ENCODE results near the gene CHRNA10. TPM values are rescaled to one million over a fixed set of nuclear protein-coding genes. Genes with fewer than 3 reads are reported as not detected.

Gene CHRNA10
- total and polyA plus RNA-seq, 2 donors (not counting 1 experiment from before 2014, with no cell fraction given): 2.1 to 4.0 TPM

DNA sequence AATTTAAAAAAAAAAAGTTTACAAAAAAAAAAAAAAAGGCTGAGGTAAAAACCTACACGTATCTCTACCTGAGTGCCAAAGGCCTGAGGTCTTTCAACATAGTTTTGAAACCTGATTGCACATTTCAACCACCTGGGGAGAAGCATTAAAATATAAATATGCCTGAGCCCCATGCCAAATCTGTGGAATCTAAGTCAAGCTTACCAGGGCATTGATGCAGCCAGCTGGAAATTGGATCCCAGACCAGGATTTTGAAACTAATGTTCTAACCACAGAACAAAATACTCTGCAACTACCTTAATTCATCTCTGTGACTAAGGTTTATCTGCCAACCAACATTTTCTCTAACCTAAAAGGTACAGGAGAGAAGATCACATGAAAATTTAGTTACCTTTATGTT lies 38.8 kb upstream of the CHRNA10 start:
- intact Hi-C loops (cut with micrococcal nuclease): no loop called here
- H2AFZ ChIP-seq (ENCODE audit: insufficient read depth, low read depth, low read length, poor library complexity, severe bottlenecking): no peak overlapping the region
- Mint-ChIP-seq H3K9me3 (ENCODE audit: insufficient read depth) (no peaks in the 10 kb centered on the region), H3K4me3 (no peak overlapping the region), H3K27ac (no peak overlapping the region), H3K27me3 (no peaks in the 10 kb centered on the region), H3K4me1 (no peaks in the 10 kb centered on the region)
- DNase-seq (no peak), ATAC-seq (ENCODE audit: low read depth) (no peak)
- H3K79me2 ChIP-seq (ENCODE audit: control insufficient read depth, insufficient read depth, low read length): no peaks in the 10 kb centered on the region
- CTCF ChIA-PET: interaction anchor here (1.3 to 1.4 kb wide), 2 partner anchors 99 to 362 kb away, joined by 3 to 4 read pairs; partner anchors contain the start of gene PGAP2
- WGBS (ENCODE audit: insufficient coverage): no CpG with 5 or more reads among the region's 1 CpG
- H3K9ac ChIP-seq (ENCODE audit: low read length): no peak overlapping the region
- no peaks in the 10 kb centered on the region for H4K20me1 ChIP-seq (ENCODE audit: control insufficient read depth, insufficient read depth, low read length, poor library complexity, severe bottlenecking)
- H3K27ac ChIP-seq (ENCODE audit: low read length in 2 of 2): no peak overlapping the region
- TF ChIP-seq, protein P1, sequence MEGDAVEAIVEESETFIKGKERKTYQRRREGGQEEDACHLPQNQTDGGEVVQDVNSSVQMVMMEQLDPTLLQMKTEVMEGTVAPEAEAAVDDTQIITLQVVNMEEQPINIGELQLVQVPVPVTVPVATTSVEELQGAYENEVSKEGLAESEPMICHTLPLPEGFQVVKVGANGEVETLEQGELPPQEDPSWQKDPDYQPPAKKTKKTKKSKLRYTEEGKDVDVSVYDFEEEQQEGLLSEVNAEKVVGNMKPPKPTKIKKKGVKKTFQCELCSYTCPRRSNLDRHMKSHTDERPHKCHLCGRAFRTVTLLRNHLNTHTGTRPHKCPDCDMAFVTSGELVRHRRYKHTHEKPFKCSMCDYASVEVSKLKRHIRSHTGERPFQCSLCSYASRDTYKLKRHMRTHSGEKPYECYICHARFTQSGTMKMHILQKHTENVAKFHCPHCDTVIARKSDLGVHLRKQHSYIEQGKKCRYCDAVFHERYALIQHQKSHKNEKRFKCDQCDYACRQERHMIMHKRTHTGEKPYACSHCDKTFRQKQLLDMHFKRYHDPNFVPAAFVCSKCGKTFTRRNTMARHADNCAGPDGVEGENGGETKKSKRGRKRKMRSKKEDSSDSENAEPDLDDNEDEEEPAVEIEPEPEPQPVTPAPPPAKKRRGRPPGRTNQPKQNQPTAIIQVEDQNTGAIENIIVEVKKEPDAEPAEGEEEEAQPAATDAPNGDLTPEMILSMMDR (IDR thresholded peaks at IDR 0.05): no peak
- TF ChIP-seq EZH2 (IDR thresholded peaks at IDR 0.05; ENCODE audit: borderline replicate concordance, insufficient read depth, low read depth, low read length, poor library complexity, severe bottlenecking): no peak
- peaks cover 1 to 78% of the 10 kb centered on the region in 2 experiments for H3K36me3 ChIP-seq (replicated peaks in 1 of 2; ENCODE audit: control extremely low read depth in 1 of 2, control insufficient read depth in 1 of 2, extremely low read depth in 1 of 2, insufficient read depth in 2 of 2, low read length in 1 of 2)
- no peak overlapping the region for H3K4me2 ChIP-seq (replicated peaks; ENCODE audit: low read depth, low read length, poor library complexity, severe bottlenecking)
- no peaks in the 10 kb centered on the region for H3K4me1 ChIP-seq (ENCODE audit: control insufficient read depth in 2 of 2, insufficient read depth in 2 of 2, low read length in 2 of 2)
- H3K4me3 ChIP-seq (ENCODE audit: control extremely low read depth in 1 of 5, extremely low read depth in 1 of 5, insufficient read depth in 1 of 5, low read depth in 2 of 5, low read length in 4 of 5): no peak overlapping the region
- POLR2A ChIA-PET: no interaction called here
- H3K27me3 ChIP-seq (replicated peaks in 1 of 4; ENCODE audit: control extremely low read depth in 1 of 4, control insufficient read depth in 3 of 4, insufficient read depth in 4 of 4, low read length in 3 of 4): no peaks in the 10 kb centered on the region
- H3K9me3 ChIP-seq (ENCODE audit: control extremely low read depth in 1 of 3, control insufficient read depth in 2 of 3, insufficient read depth in 1 of 3, low read length in 2 of 3): no peaks in the 10 kb centered on the region

DNA sequence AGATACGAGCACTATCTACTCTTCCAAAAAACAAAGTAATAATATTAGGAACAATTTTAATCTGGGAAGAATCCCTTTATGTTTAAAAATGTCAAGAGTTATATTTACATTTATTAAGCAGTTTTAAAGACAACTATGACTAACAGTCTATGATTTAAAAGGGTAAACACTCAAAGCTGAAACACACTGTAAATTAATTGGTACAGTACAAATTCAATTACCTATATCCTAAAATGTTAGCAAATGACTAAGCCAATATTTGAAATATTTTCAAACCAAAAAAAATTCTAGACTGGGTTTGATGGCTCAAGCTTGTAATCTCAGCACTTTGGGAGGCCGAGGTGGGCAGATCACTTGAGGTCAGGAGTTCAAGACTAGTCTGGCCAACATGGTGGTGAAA lies 36.0 kb upstream of the CHRNA10 start:
- peaks cover 0 to 75% of the 10 kb centered on the region in 2 experiments for H3K36me3 ChIP-seq (replicated peaks in 1 of 2; ENCODE audit: control extremely low read depth in 1 of 2, control insufficient read depth in 1 of 2, extremely low read depth in 1 of 2, insufficient read depth in 2 of 2, low read length in 1 of 2)

More for the DNA sequence above, 36.0 kb upstream of the CHRNA10 start:
- H3K4me3 ChIP-seq (ENCODE audit: control extremely low read depth in 1 of 5, extremely low read depth in 1 of 5, insufficient read depth in 1 of 5, low read depth in 2 of 5, low read length in 4 of 5): no peak overlapping the region
- no CpG with 5 or more reads among the region's 2 CpGs for WGBS (ENCODE audit: insufficient coverage)
- H3K4me2 ChIP-seq (replicated peaks; ENCODE audit: low read depth, low read length, poor library complexity, severe bottlenecking): no peak overlapping the region
- no peak for TF ChIP-seq EZH2 (IDR thresholded peaks at IDR 0.05; ENCODE audit: borderline replicate concordance, insufficient read depth, low read depth, low read length, poor library complexity, severe bottlenecking)
- TF ChIP-seq, protein P1 (IDR thresholded peaks at IDR 0.05): no peak
- no peaks in the 10 kb centered on the region for H3K4me1 Mint-ChIP-seq
- no peak overlapping the region for H3K9ac ChIP-seq (ENCODE audit: low read length)
- DNase-seq (no peak), ATAC-seq (ENCODE audit: low read depth) (no peak)
- ChIA-PET POLR2A (no interaction called here), CTCF (no interaction called here)
- no peak overlapping the region for H2AFZ ChIP-seq (ENCODE audit: insufficient read depth, low read depth, low read length, poor library complexity, severe bottlenecking)
- no peaks in the 10 kb centered on the region for H4K20me1 ChIP-seq (ENCODE audit: control insufficient read depth, insufficient read depth, low read length, poor library complexity, severe bottlenecking)
- H3K9me3 ChIP-seq (ENCODE audit: control extremely low read depth in 1 of 3, control insufficient read depth in 2 of 3, insufficient read depth in 1 of 3, low read length in 2 of 3): no peaks in the 10 kb centered on the region
- no peaks in the 10 kb centered on the region for H3K79me2 ChIP-seq (ENCODE audit: control insufficient read depth, insufficient read depth, low read length)
- H3K4me3 Mint-ChIP-seq: no peak overlapping the region
- H3K27ac ChIP-seq (ENCODE audit: low read length in 2 of 2): no peak overlapping the region
- intact Hi-C loops (cut with micrococcal nuclease): no loop called here
- no peaks in the 10 kb centered on the region for H3K27me3 Mint-ChIP-seq
- H3K9me3 Mint-ChIP-seq (ENCODE audit: insufficient read depth): no peaks in the 10 kb centered on the region
- no peaks in the 10 kb centered on the region for H3K27me3 ChIP-seq (replicated peaks in 1 of 4; ENCODE audit: control extremely low read depth in 1 of 4, control insufficient read depth in 3 of 4, insufficient read depth in 4 of 4, low read length in 3 of 4)
- no peaks in the 10 kb centered on the region for H3K4me1 ChIP-seq (ENCODE audit: control insufficient read depth in 2 of 2, insufficient read depth in 2 of 2, low read length in 2 of 2)
- H3K27ac Mint-ChIP-seq: no peak overlapping the region

Data from B cell (primary cell).